HepG2 (cell line): Measurements from ENCODE around the gene INHBA.

ENCODE experiments used
- ZFYVE20 ChIP-seq: sonication (generic); formaldehyde crosslinking; IDR thresholded peaks from 2 replicates; pipeline ENCODE4 v1.8.0; 2023; ENCODE audit warnings: low read depth, mild to moderate bottlenecking, moderate library complexity, missing genetic modification reagents, borderline replicate concordance
- ZSCAN29 ChIP-seq: sonication (generic); formaldehyde crosslinking; conservative IDR thresholded peaks from 2 replicates; pipeline ENCODE4 v1.4.0; 2020; ENCODE audit warnings: mild to moderate bottlenecking, missing genetic modification reagents
- TF ChIP-seq, protein P1 (sequence below): sonication (generic); formaldehyde crosslinking; IDR thresholded peaks from 2 replicates; pipeline ENCODE4 v1.4.0; 2020; ENCODE audit warnings: mild to moderate bottlenecking, missing genetic modification reagents
- TF ChIP-seq, protein P2 (sequence below): sonication (generic); formaldehyde crosslinking; IDR thresholded peaks from 2 replicates; pipeline ENCODE4 v1.4.0; 2020; ENCODE audit warnings: missing genetic modification reagents

DNA sequence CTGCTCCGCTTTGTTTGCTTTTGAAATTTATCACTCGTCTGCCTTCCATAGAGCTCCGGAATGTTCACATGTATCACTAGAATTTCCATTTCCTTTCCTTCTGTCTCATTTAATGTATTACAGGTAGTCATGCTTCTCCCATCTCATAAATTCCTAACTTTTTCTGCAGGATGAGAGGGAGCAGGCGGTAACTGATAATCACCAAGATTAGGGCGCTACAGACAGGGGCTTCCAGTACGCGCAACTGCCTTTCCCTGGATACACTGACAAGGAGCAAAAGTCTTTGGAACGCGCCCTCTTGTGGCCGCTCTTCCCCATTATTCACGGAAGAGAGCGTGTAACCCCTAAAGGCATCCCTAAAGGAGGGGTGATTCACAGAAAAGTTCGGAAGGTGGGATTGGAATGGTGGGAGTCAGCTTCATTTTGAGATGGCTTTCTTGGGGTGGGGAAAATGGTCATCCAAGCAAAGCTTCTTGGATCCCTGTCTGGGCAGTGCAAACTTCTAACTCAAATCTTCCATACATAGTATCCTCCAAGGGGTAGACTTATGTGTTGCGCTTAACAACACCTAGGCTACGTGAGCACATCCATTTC, 6.5 kb downstream of the INHBA start:
- TF ChIP-seq ZFYVE20 (CRISPR knock-in tag), result no peak
- no peak for TF ChIP-seq ZSCAN29 (CRISPR knock-in tag)
- TF ChIP-seq, protein P1, sequence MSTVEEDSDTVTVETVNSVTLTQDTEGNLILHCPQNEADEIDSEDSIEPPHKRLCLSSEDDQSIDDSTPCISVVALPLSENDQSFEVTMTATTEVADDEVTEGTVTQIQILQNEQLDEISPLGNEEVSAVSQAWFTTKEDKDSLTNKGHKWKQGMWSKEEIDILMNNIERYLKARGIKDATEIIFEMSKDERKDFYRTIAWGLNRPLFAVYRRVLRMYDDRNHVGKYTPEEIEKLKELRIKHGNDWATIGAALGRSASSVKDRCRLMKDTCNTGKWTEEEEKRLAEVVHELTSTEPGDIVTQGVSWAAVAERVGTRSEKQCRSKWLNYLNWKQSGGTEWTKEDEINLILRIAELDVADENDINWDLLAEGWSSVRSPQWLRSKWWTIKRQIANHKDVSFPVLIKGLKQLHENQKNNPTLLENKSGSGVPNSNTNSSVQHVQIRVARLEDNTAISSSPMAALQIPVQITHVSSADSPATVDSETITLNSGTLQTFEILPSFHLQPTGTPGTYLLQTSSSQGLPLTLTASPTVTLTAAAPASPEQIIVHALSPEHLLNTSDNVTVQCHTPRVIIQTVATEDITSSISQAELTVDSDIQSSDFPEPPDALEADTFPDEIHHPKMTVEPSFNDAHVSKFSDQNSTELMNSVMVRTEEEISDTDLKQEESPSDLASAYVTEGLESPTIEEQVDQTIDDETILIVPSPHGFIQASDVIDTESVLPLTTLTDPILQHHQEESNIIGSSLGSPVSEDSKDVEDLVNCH (CRISPR knock-in tag), result no peak
- TF ChIP-seq, protein P2, sequence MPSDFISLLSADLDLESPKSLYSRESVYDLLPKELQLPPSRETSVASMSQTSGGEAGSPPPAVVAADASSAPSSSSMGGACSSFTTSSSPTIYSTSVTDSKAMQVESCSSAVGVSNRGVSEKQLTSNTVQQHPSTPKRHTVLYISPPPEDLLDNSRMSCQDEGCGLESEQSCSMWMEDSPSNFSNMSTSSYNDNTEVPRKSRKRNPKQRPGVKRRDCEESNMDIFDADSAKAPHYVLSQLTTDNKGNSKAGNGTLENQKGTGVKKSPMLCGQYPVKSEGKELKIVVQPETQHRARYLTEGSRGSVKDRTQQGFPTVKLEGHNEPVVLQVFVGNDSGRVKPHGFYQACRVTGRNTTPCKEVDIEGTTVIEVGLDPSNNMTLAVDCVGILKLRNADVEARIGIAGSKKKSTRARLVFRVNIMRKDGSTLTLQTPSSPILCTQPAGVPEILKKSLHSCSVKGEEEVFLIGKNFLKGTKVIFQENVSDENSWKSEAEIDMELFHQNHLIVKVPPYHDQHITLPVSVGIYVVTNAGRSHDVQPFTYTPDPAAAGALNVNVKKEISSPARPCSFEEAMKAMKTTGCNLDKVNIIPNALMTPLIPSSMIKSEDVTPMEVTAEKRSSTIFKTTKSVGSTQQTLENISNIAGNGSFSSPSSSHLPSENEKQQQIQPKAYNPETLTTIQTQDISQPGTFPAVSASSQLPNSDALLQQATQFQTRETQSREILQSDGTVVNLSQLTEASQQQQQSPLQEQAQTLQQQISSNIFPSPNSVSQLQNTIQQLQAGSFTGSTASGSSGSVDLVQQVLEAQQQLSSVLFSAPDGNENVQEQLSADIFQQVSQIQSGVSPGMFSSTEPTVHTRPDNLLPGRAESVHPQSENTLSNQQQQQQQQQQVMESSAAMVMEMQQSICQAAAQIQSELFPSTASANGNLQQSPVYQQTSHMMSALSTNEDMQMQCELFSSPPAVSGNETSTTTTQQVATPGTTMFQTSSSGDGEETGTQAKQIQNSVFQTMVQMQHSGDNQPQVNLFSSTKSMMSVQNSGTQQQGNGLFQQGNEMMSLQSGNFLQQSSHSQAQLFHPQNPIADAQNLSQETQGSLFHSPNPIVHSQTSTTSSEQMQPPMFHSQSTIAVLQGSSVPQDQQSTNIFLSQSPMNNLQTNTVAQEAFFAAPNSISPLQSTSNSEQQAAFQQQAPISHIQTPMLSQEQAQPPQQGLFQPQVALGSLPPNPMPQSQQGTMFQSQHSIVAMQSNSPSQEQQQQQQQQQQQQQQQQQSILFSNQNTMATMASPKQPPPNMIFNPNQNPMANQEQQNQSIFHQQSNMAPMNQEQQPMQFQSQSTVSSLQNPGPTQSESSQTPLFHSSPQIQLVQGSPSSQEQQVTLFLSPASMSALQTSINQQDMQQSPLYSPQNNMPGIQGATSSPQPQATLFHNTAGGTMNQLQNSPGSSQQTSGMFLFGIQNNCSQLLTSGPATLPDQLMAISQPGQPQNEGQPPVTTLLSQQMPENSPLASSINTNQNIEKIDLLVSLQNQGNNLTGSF (CRISPR knock-in tag), result no peak
